ENCODE results near the gene WIPF3.

WIPF3 gene

GRCh38 chr7:29840701-29841100, 34.4 kb downstream of the WIPF3 start:
- WGBS, 2 donors (ENCODE audit: extremely low coverage in 2 of 2, insufficient read length in 2 of 2, insufficient replicate concordance in 1 of 2) = no CpG with 5 or more reads among the region's 6 CpGs
- no peak overlapping the region for H3K4ac ChIP-seq (ENCODE audit: low read length)
- H3K27ac ChIP-seq (replicated peaks; ENCODE audit: low read length) = no peak overlapping the region

GRCh38 chr7:29841926-29842701, 35.8 kb downstream of the WIPF3 start:
- Histone ChIP-seq H3K23ac (ENCODE audit: low read depth, low read length, poor library complexity) (no peak overlapping the region), H2BK15ac (ENCODE audit: low read length) (no peak overlapping the region), H2BK120ac (ENCODE audit: low read depth, low read length) (no peak overlapping the region), H2AK5ac (ENCODE audit: low read depth, low read length) (no peak overlapping the region), H3K14ac (ENCODE audit: low read length) (no peak overlapping the region), H3K4me2 (ENCODE audit: insufficient read depth, low read length, poor library complexity, severe bottlenecking) (no peak overlapping the region), H2BK5ac (ENCODE audit: low read length) (no peak overlapping the region), H4K91ac (ENCODE audit: low read depth, low read length, poor library complexity) (no peak overlapping the region), H2BK12ac (ENCODE audit: low read length) (no peak overlapping the region), H3K27ac (replicated peaks; ENCODE audit: low read length) (peak overlapping the region; percentile 67), H3K36me3 (replicated peaks in 1 of 2; ENCODE audit: control insufficient read depth in 2 of 2, insufficient read depth in 2 of 2, low read length in 2 of 2) (no peaks in the 10 kb centered on the region), H3K27me3 (ENCODE audit: control insufficient read depth in 3 of 3, insufficient read depth in 3 of 3, low read depth in 1 of 3, low read length in 3 of 3) (peaks cover 0 to 41% (median 0%) of the 10 kb centered on the region in 3 experiments), H2AFZ (ENCODE audit: low read length) (no peak overlapping the region), H3K4ac (ENCODE audit: low read length) (no peak overlapping the region), H3K4me3 (ENCODE audit: low read length in 2 of 2) (no peak overlapping the region), H4K8ac (ENCODE audit: low read depth, low read length) (no peak overlapping the region), H3K79me1 (ENCODE audit: low read depth, low read length) (no peaks in the 10 kb centered on the region), H3K18ac (ENCODE audit: low read length) (no peak overlapping the region), H3K9me3 (replicated peaks in 1 of 2; ENCODE audit: control insufficient read depth in 2 of 2, insufficient read depth in 1 of 2, low read depth in 1 of 2, low read length in 2 of 2) (no peaks in the 10 kb centered on the region), H3K9ac (ENCODE audit: low read depth, low read length, poor library complexity) (no peak overlapping the region), H3K4me1 (ENCODE audit: control insufficient read depth in 2 of 2, insufficient read depth in 1 of 2, low read depth in 1 of 2, low read length in 2 of 2) (peaks cover 7 to 31% of the 10 kb centered on the region in 2 donors)
- no CpG with 5 or more reads among the region's 11 CpGs for WGBS, 2 donors (ENCODE audit: extremely low coverage in 2 of 2, insufficient read length in 2 of 2, insufficient replicate concordance in 1 of 2)
- DNase-seq (ENCODE audit: low spot score) = no peak

More at GRCh38 chr7:29840701-29841100, 34.4 kb downstream of the WIPF3 start:
- Histone ChIP-seq H3K14ac (ENCODE audit: low read length) (no peak overlapping the region), H3K4me2 (ENCODE audit: insufficient read depth, low read length, poor library complexity, severe bottlenecking) (no peak overlapping the region), H2BK120ac (ENCODE audit: low read depth, low read length) (no peak overlapping the region), H4K8ac (ENCODE audit: low read depth, low read length) (no peak overlapping the region), H3K18ac (ENCODE audit: low read length) (peak overlapping the region; percentile 13), H3K4me1 (ENCODE audit: control insufficient read depth in 2 of 2, insufficient read depth in 1 of 2, low read depth in 1 of 2, low read length in 2 of 2) (peaks cover 7 to 31% of the 10 kb centered on the region in 2 donors), H2BK12ac (ENCODE audit: low read length) (no peak overlapping the region), H3K79me1 (ENCODE audit: low read depth, low read length) (no peaks in the 10 kb centered on the region), H2AFZ (ENCODE audit: low read length) (no peak overlapping the region), H3K27me3 (ENCODE audit: control insufficient read depth in 3 of 3, insufficient read depth in 3 of 3, low read depth in 1 of 3, low read length in 3 of 3) (peaks cover 0 to 39% (median 0%) of the 10 kb centered on the region in 3 experiments), H2BK5ac (ENCODE audit: low read length) (no peak overlapping the region), H3K36me3 (replicated peaks in 1 of 2; ENCODE audit: control insufficient read depth in 2 of 2, insufficient read depth in 2 of 2, low read length in 2 of 2) (no peaks in the 10 kb centered on the region), H3K4me3 (ENCODE audit: low read length in 2 of 2) (no peak overlapping the region), H3K9ac (ENCODE audit: low read depth, low read length, poor library complexity) (no peak overlapping the region), H2AK5ac (ENCODE audit: low read depth, low read length) (no peak overlapping the region), H4K91ac (ENCODE audit: low read depth, low read length, poor library complexity) (no peak overlapping the region), H2BK15ac (ENCODE audit: low read length) (no peak overlapping the region), H3K9me3 (replicated peaks in 1 of 2; ENCODE audit: control insufficient read depth in 2 of 2, insufficient read depth in 1 of 2, low read depth in 1 of 2, low read length in 2 of 2) (no peaks in the 10 kb centered on the region), H3K23ac (ENCODE audit: low read depth, low read length, poor library complexity) (no peak overlapping the region)
- DNase-seq (ENCODE audit: low spot score) = no peak

GRCh38 chr7:29843093-29843492, 36.8 kb downstream of the WIPF3 start:
- Histone ChIP-seq H2AK5ac (ENCODE audit: low read depth, low read length) (no peak overlapping the region), H3K36me3 (replicated peaks in 1 of 2; ENCODE audit: control insufficient read depth in 2 of 2, insufficient read depth in 2 of 2, low read length in 2 of 2) (no peaks in the 10 kb centered on the region), H3K23ac (ENCODE audit: low read depth, low read length, poor library complexity) (no peak overlapping the region), H2AFZ (ENCODE audit: low read length) (peak overlapping the region; percentile 38), H3K14ac (ENCODE audit: low read length) (no peak overlapping the region), H4K8ac (ENCODE audit: low read depth, low read length) (no peak overlapping the region), H3K79me1 (ENCODE audit: low read depth, low read length) (no peaks in the 10 kb centered on the region), H3K9ac (ENCODE audit: low read depth, low read length, poor library complexity) (no peak overlapping the region), H2BK120ac (ENCODE audit: low read depth, low read length) (no peak overlapping the region), H3K27me3 (ENCODE audit: control insufficient read depth in 3 of 3, insufficient read depth in 3 of 3, low read depth in 1 of 3, low read length in 3 of 3) (peaks cover 0 to 49% (median 0%) of the 10 kb centered on the region in 3 experiments), H2BK5ac (ENCODE audit: low read length) (no peak overlapping the region), H3K27ac (replicated peaks; ENCODE audit: low read length) (peak overlapping the region; percentile 73), H3K4me3 (ENCODE audit: low read length in 2 of 2) (no peak overlapping the region), H3K4me1 (ENCODE audit: control insufficient read depth in 2 of 2, insufficient read depth in 1 of 2, low read depth in 1 of 2, low read length in 2 of 2) (peaks cover 7 to 31% of the 10 kb centered on the region in 2 donors), H2BK15ac (ENCODE audit: low read length) (no peak overlapping the region), H3K4me2 (ENCODE audit: insufficient read depth, low read length, poor library complexity, severe bottlenecking) (peak overlapping the region; percentile 36), H4K91ac (ENCODE audit: low read depth, low read length, poor library complexity) (no peak overlapping the region), H3K18ac (ENCODE audit: low read length) (no peak overlapping the region), H3K9me3 (replicated peaks in 1 of 2; ENCODE audit: control insufficient read depth in 2 of 2, insufficient read depth in 1 of 2, low read depth in 1 of 2, low read length in 2 of 2) (no peaks in the 10 kb centered on the region), H3K4ac (ENCODE audit: low read length) (no peak overlapping the region), H2BK12ac (ENCODE audit: low read length) (no peak overlapping the region)
- peak; percentile 71 for DNase-seq (ENCODE audit: low spot score)
- no CpG with 5 or more reads among the region's 8 CpGs for WGBS, 2 donors (ENCODE audit: extremely low coverage in 2 of 2, insufficient read length in 2 of 2, insufficient replicate concordance in 1 of 2)

GRCh38 chr7:29843726-29844125, 37.4 kb downstream of the WIPF3 start:
- H3K4me2 ChIP-seq (ENCODE audit: insufficient read depth, low read length, poor library complexity, severe bottlenecking) = peak overlapping the region; percentile 36
- no peak overlapping the region for H4K91ac ChIP-seq (ENCODE audit: low read depth, low read length, poor library complexity)
- no peak overlapping the region for H2BK12ac ChIP-seq (ENCODE audit: low read length)
- H3K4ac ChIP-seq (ENCODE audit: low read length) = no peak overlapping the region
- no peak overlapping the region for H3K4me3 ChIP-seq (ENCODE audit: low read length in 2 of 2)
- H3K27ac ChIP-seq (replicated peaks; ENCODE audit: low read length) = peak overlapping the region; percentile 73
- no peak overlapping the region for H2BK120ac ChIP-seq (ENCODE audit: low read depth, low read length)
- no peaks in the 10 kb centered on the region for H3K36me3 ChIP-seq (replicated peaks in 1 of 2; ENCODE audit: control insufficient read depth in 2 of 2, insufficient read depth in 2 of 2, low read length in 2 of 2)
- no peak overlapping the region for H3K14ac ChIP-seq (ENCODE audit: low read length)
- no peaks in the 10 kb centered on the region for H3K9me3 ChIP-seq (replicated peaks in 1 of 2; ENCODE audit: control insufficient read depth in 2 of 2, insufficient read depth in 1 of 2, low read depth in 1 of 2, low read length in 2 of 2)
- H3K79me1 ChIP-seq (ENCODE audit: low read depth, low read length) = no peaks in the 10 kb centered on the region
- no peak overlapping the region for H3K9ac ChIP-seq (ENCODE audit: low read depth, low read length, poor library complexity)
- no peak for DNase-seq (ENCODE audit: low spot score)
- H2AK5ac ChIP-seq (ENCODE audit: low read depth, low read length) = no peak overlapping the region
- no peak overlapping the region for H3K23ac ChIP-seq (ENCODE audit: low read depth, low read length, poor library complexity)
- no peak overlapping the region for H4K8ac ChIP-seq (ENCODE audit: low read depth, low read length)
- H3K27me3 ChIP-seq (ENCODE audit: control insufficient read depth in 3 of 3, insufficient read depth in 3 of 3, low read depth in 1 of 3, low read length in 3 of 3) = peaks cover 0 to 49% (median 0%) of the 10 kb centered on the region in 3 experiments
- H2BK15ac ChIP-seq (ENCODE audit: low read length) = no peak overlapping the region
- H2AFZ ChIP-seq (ENCODE audit: low read length) = peak overlapping the region; percentile 38
- WGBS, 2 donors (ENCODE audit: extremely low coverage in 2 of 2, insufficient read length in 2 of 2, insufficient replicate concordance in 1 of 2) = no CpG with 5 or more reads among the region's 4 CpGs
- no peak overlapping the region for H3K18ac ChIP-seq (ENCODE audit: low read length)
- no peak overlapping the region for H2BK5ac ChIP-seq (ENCODE audit: low read length)
- peaks cover 7 to 31% of the 10 kb centered on the region in 2 donors for H3K4me1 ChIP-seq (ENCODE audit: control insufficient read depth in 2 of 2, insufficient read depth in 1 of 2, low read depth in 1 of 2, low read length in 2 of 2)
